GM12891 (cell line): Measurements from ENCODE around the gene ZNF184.
"Not testable (repeated sequence)": the region's sequence is repeated elsewhere in the genome, so short reads cannot be mapped to it uniquely, and the experiment has no call there.

Source experiments
- DNase-seq: peaks from one replicate; pipeline ENCODE4 v3.0.0; 2011; ENCODE audit warnings: low spot score; ENCODE audit not compliant: insufficient read length
- FAIRE-seq: peaks from 2 replicates; lab custom pipeline; 2011; peaks lifted over from hg19 to GRCh38; lab: Jason Lieb, UNC
- PAX5 ChIP-seq: IDR thresholded peaks from 2 replicates; pipeline ENCODE4 v1.6.1; 2011; ENCODE audit warnings: low read length, moderate library complexity, mild to moderate bottlenecking; ENCODE audit not compliant: insufficient read depth, severe bottlenecking
- POLR2A ChIP-seq: IDR thresholded peaks from 2 replicates; pipeline ENCODE4 v1.6.1; 2011; ENCODE audit warnings: low read depth, low read length, control low read depth
- POLR2AphosphoS5 ChIP-seq: IDR thresholded peaks from 2 replicates; pipeline ENCODE4 v1.6.1; 2011; ENCODE audit warnings: low read depth, low read length, control low read depth
- POU2F2 ChIP-seq: IDR thresholded peaks from 2 replicates; pipeline ENCODE4 v1.6.1; 2011; ENCODE audit warnings: low read depth, mild to moderate bottlenecking, control low read depth, low read length, moderate library complexity
- SPI1 ChIP-seq: IDR thresholded peaks from 2 replicates; pipeline ENCODE4 v1.6.1; 2011; ENCODE audit warnings: low read depth, low read length, control low read depth
- TAF1 ChIP-seq: IDR thresholded peaks from 2 replicates; pipeline ENCODE4 v1.6.1; 2011; ENCODE audit warnings: low read depth, low read length, control low read depth

The ZNF184 gene

DNA sequence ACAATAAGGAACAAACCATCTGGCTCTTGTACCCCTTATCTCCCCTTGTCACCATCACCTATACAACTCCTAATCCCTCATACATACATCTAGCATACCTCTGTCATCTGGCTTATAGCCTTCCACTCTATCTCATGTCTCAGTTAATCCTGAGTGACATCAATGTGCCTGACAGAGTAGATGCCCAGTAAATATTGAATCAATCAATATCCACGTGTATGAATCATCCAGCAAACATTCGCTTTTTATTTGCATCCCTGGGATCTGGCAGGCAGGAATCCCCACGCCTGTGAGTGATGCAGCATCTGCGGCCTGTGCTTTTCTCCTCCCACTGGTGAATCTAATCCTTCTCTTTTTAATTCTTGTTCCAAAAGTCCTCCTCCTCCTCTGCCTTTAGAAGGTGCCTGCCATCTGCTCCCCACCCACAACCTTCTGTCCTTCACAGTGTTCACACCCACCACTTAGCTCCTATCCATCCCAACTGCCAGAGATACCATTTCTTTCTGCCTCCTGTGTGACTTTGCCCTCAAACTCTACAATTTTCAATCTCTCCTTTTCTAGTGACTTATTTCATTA lies 46.8 kb downstream of the ZNF184 start:
- FAIRE-seq: no peak
- TF ChIP-seq POLR2A: no peak
- no peak for TF ChIP-seq POLR2AphosphoS5
- no peak for TF ChIP-seq POU2F2
- no peak for TF ChIP-seq SPI1
- TF ChIP-seq PAX5: no peak
- no peak for TF ChIP-seq TAF1
- no peak for DNase-seq

- FAIRE-seq: not testable (repeated sequence)
Measured at GRCh38 chr6:27424851-27425250, 48.1 kb downstream of the ZNF184 start.

DNA sequence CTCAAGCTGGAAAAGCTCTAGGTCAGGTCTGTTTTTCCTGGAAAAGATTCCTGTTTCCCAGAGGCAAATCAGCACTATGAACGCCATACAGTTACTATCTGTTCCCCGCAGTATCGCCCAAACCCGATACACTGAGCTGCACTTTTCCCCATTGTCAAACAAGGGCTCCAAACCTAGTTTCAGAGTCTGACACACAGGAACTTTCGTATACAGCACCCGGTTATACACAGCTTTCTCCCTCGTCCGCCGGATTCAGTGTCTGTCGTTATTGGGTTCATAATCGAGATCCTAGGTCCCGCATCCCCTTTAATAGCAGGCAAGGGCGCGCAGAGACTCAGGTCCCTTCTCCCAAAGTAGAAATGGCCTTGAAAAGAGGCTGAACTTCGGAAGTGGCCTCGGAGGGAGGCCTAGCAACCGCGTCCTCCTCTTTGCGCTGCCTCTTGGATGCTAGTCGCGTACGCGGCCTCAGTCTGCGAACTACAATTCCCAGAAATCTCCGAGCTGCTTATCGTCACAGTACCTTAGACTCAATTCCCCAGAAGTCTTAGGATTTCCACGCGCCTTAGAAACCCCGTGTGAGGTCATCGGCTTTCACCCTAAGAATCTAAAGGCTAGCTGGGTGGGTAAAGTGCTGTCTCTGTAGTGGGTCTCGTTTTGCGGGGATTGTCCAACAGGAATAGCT lies 50.1 kb downstream of the ZNF184 start:
- TF ChIP-seq TAF1 (no peak), SPI1 (no peak), POLR2AphosphoS5 (no peak)
- DNase-seq (no peak), FAIRE-seq (no peak)

More at GRCh38 chr6:27424851-27425250, 48.1 kb downstream of the ZNF184 start:
- not testable (repeated sequence) for DNase-seq

GRCh38 chr6:27419363-27419762 lies 53.5 kb downstream of the ZNF184 start:
- TF ChIP-seq SPI1 (no peak), POU2F2 (no peak), TAF1 (no peak), POLR2A (no peak), POLR2AphosphoS5 (no peak), PAX5 (no peak)
- DNase-seq: no peak
- FAIRE-seq: no peak

DNA sequence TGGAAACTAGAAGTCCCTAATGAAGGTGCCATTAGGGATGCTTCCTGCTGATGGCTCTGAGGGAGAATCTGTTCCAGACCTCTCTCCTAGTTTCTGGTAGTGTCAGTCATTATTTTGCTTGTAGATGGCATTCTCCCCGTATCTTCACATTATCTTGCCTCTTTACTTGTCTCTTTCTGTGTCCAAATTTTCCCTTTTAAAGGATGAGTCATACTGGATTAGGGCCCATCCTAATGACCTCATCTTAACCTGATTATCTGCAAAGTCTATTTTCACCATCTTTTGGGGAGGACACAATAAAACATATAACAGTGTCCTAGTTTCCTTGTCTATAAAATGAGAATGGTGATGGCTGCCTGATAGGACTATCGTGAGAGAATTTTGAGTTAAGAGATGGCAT lies 57.0 kb downstream of the ZNF184 start:
- DNase-seq (no peak), FAIRE-seq (no peak)
- no peak for TF ChIP-seq TAF1

DNA sequence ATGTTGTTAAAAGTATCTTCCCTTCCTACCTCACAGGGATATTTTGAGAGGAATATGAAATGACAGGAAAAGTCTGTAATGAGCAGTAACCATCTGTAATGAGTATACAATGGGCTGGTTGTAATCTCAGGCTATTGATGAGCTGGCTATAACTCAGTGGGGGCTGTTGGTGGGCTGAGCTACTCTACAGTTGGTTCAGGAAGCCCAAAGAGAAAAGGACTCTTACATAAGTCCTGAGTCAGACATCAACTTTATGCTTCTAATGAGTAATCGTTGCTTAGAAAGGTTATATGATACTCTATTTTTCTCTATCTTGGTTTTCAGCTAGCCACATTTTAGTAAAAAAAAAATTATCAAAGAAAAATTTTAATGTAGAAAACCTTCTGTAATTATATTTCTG lies 57.9 kb downstream of the ZNF184 start:
- FAIRE-seq: no peak
- TF ChIP-seq POLR2AphosphoS5: no peak
- TF ChIP-seq TAF1: no peak
- TF ChIP-seq POU2F2: no peak
- TF ChIP-seq SPI1: no peak
- TF ChIP-seq POLR2A: no peak
- no peak for DNase-seq

GRCh38 chr6:27414300-27414699 lies 58.6 kb downstream of the ZNF184 start:
- no peak for FAIRE-seq
- DNase-seq: no peak
- TF ChIP-seq POLR2AphosphoS5 (no peak), TAF1 (no peak), POU2F2 (no peak), PAX5 (no peak), POLR2A (no peak), SPI1 (no peak)

- FAIRE-seq (no peak), DNase-seq (no peak)
- TF ChIP-seq TAF1 (no peak), SPI1 (no peak), PAX5 (no peak), POLR2AphosphoS5 (no peak)
Measured at GRCh38 chr6:27407153-27407814, 65.6 kb downstream of the ZNF184 start.

GRCh38 chr6:27406085-27406484 lies 66.8 kb downstream of the ZNF184 start:
- DNase-seq: no peak
- no peak for FAIRE-seq
- TF ChIP-seq TAF1 (no peak), SPI1 (no peak)

DNA sequence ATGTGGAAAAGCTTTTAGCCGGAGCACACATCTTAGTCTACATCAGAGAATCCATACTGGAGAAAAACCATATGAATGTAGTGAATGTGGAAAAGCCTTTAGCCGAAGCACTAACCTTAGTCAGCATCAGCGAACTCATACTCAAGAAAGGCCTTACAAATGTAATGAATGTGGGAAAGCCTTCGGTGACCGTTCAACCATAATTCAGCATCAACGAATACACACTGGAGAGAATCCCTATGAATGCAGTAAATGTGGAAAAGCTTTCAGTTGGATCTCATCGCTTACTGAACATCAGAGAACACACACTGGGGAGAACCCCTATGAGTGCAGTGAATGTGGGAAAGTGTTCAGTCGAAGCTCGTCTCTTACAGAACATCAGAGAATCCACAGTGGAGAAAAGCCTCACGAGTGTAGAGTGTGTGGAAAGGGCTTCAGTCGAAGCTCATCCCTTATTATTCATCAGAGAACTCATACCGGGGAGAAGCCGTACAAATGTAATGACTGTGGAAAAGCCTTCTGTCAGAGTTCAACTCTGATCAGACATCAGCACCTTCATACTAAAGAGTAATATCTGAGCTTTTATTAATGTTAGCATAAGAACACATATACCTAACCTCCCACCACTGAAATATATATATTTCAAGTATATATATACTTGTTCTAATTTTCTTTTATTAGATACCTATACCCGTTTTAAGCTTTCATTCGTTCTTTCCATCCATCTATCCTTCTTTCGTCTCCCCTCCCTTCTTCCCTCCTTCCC lies 71.8 kb downstream of the ZNF184 start:
- FAIRE-seq (no peak), DNase-seq (no peak)
- TF ChIP-seq SPI1 (no peak), TAF1 (no peak), POU2F2 (no peak), PAX5 (no peak), POLR2A (no peak), POLR2AphosphoS5 (no peak)
